Measurements from ENCODE around the gene TPK1. TPM values are rescaled to one million over a fixed set of nuclear protein-coding genes. Genes with fewer than 3 reads are reported as not detected.

Gene TPK1
- total and polyA plus RNA-seq, 2 of the 4 experiments (the other 2 are of a cell fraction): 0.38 to 1.8 TPM

DNA sequence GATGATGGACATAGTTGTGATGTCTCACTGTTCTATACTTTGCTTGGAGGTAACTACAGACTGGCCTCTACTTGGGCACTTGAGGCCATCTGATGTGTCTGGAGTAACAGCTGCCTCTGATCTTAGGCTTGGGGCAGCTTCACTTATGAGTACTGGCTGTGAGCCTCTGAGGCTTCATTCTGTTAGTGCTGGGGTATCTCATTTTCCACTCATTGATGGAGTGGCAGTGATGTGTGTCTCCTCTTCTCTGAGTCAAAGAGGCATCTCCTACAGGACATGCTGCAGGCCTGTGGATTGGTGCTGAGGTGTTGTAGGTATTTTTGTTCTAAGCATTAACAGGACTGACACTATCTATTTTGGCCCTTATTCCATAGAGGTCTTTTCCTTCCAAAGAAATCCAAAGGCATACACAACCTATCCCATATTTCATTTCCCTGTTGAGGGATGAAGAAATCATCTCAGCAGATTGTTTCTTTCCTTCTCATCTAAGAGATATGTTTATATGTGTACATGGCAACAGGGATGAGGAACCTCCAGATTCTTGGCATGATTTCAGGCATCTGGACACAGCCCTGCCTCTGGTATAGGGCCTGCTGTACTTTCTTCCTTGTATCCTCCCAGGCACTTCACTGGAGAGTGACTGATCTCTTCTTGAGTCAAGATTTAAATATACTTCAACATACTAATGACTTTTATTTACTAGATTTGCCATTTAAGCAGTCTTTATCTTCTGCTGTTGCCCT is 366.7 kb downstream of the TPK1 start:
- no peak for TF ChIP-seq ELK1 (IDR thresholded peaks at IDR 0.05; ENCODE audit: borderline replicate concordance, low read depth, low read length)
- no peak overlapping the region for H3K9ac ChIP-seq (ENCODE audit: low read depth, low read length)
- no peak overlapping the region for H3K4me3 ChIP-seq (ENCODE audit: insufficient read depth, low read depth, low read length)
- H4K5ac ChIP-seq (ENCODE audit: low read depth, low read length): no peak overlapping the region
- H3K4ac ChIP-seq (ENCODE audit: low read depth, low read length): no peak overlapping the region
- dilution Hi-C loops (cut with HindIII; ENCODE audit: low sequenced_read_pairs, unreplicated experiment) (no loop called here), intact Hi-C loops (cut with micrococcal nuclease) (no loop called here), in situ Hi-C loops (cut with MboI; ENCODE audit: low sequenced_read_pairs) (no loop called here)
- H2BK15ac ChIP-seq (ENCODE audit: low read depth, low read length): no peak overlapping the region
- H3K9me3 ChIP-seq (ENCODE audit: control insufficient read depth, insufficient read depth, low read length): peaks cover 7% of the 10 kb centered on the region; the same call in 1 of the 2 replicates
- H4K8ac ChIP-seq (ENCODE audit: low read depth in 2 of 2, low read length in 2 of 2): no peak overlapping the region
- no peaks in the 10 kb centered on the region for H3K36me3 ChIP-seq (ENCODE audit: control insufficient read depth, insufficient read depth, low read length)
- H4K20me1 ChIP-seq (ENCODE audit: insufficient read depth, low read length): no peaks in the 10 kb centered on the region
- DNase-seq (no peak), ATAC-seq (ENCODE audit: low read depth) (no peak)
- no peak overlapping the region for H2AK9ac ChIP-seq (replicated peaks; ENCODE audit: low read depth, low read length, poor library complexity)
- H3K4me1 ChIP-seq (ENCODE audit: control insufficient read depth, insufficient read depth, low read length): no peaks in the 10 kb centered on the region
- H3K14ac ChIP-seq (replicated peaks; ENCODE audit: low read depth, low read length): no peak overlapping the region
- POLR2A ChIA-PET (ENCODE audit: unreplicated experiment): no interaction called here
- H3K79me1 ChIP-seq (ENCODE audit: low read depth in 1 of 2, low read length in 2 of 2): no peaks in the 10 kb centered on the region
- H3K56ac ChIP-seq (ENCODE audit: extremely low read depth, insufficient read depth, low read length): no peak overlapping the region
- BruUV-seq (replicated peaks): no TSS peak
- no peaks in the 10 kb centered on the region for H3K9me1 ChIP-seq (ENCODE audit: insufficient read depth, low read length)
- no peak overlapping the region for H2AK5ac ChIP-seq (ENCODE audit: low read depth, low read length)
- H2BK20ac ChIP-seq (ENCODE audit: low read depth, low read length): no peak overlapping the region
- no peak overlapping the region for H3K23ac ChIP-seq (ENCODE audit: low read depth, low read length)
- no peak overlapping the region for H4K91ac ChIP-seq (ENCODE audit: insufficient read depth, low read depth, low read length)
- no peaks in the 10 kb centered on the region for H3K27me3 ChIP-seq (ENCODE audit: control insufficient read depth, insufficient read depth, low read length)
- no peak overlapping the region for H3K18ac ChIP-seq (ENCODE audit: low read depth, low read length)
- CTCF ChIA-PET: no interaction called here
- no peak overlapping the region for H3K27ac ChIP-seq (ENCODE audit: insufficient read depth, low read length)
- H3K4me2 ChIP-seq (ENCODE audit: low read depth, low read length): no peak overlapping the region
- no peak overlapping the region for H2BK5ac ChIP-seq (ENCODE audit: low read depth, low read length, poor library complexity, severe bottlenecking)
- H2AFZ ChIP-seq (replicated peaks; ENCODE audit: low read length, poor library complexity): no peak overlapping the region
- H2BK120ac ChIP-seq (ENCODE audit: low read depth, low read length): no peak overlapping the region
